Midbrain (tissue), 1 donor: ENCODE results near the gene CCDC60.
A peak's percentile ranks its signal among the peaks of the same experiment; 100 is the strongest.

Experiments used
- DNase-seq: peaks from one replicate; lab custom pipeline; 2025; lab: John Stamatoyannopoulos, UW

The CCDC60 gene

GRCh38 chr12:119384340-119384739 is 49.8 kb downstream of the CCDC60 start:
- DNase-seq, result no peak

- no peak for DNase-seq
Observed at GRCh38 chr12:119385659-119386058, 51.1 kb downstream of the CCDC60 start.

DNA sequence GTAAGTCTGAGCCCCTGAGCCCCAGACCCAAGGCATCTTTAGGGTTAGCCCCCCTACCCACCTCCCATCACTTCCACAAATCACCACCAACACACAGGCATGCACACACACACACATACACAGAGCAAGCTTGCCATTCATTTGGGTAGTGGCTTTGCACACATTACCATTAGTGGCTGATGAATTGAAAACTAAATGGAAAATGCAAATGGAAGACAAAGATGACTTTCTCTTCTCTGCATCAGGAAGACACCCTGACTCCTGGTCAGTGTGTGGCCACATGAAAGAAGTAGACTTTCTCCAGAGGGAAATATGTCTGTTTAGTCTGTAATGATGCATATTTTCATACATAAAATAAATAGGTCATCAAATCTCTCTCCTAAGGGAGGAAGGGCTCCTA is 55.2 kb downstream of the CCDC60 start:
- no peak for DNase-seq

GRCh38 chr12:119391673-119392072 is 57.1 kb downstream of the CCDC60 start:
- no peak for DNase-seq

GRCh38 chr12:119393677-119394076 is 59.1 kb downstream of the CCDC60 start:
- DNase-seq, result no peak

GRCh38 chr12:119397540-119397939 is 63.0 kb downstream of the CCDC60 start:
- DNase-seq, result no peak

- DNase-seq, result no peak
Observed at GRCh38 chr12:119398190-119398589, 63.7 kb downstream of the CCDC60 start.

- no peak for DNase-seq
Observed at GRCh38 chr12:119399301-119399700, 64.8 kb downstream of the CCDC60 start.

- no peak for DNase-seq
Observed at GRCh38 chr12:119406308-119406707, 71.8 kb downstream of the CCDC60 start.

DNA sequence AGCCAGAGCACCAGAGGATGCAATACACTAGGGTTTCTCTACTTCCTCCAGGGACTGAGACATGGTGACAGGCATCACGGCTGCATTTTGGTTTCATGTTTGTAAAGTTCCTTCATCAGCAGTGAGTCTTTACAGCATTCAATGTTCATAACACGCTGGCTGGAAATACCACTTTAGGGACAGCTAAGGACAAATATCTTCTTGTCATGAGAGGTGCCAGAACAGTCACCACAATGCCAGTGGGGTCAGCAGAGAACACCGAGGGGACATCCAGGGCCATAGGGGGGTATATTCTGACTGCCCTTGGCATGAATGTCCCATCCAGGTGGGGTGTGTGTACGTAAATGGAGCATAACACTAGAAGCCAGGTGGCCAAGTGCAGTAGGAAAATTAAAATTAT is 72.3 kb downstream of the CCDC60 start:
- DNase-seq, result no peak

- DNase-seq, result no peak
Observed at GRCh38 chr12:119409043-119409442, 74.5 kb downstream of the CCDC60 start.

DNA sequence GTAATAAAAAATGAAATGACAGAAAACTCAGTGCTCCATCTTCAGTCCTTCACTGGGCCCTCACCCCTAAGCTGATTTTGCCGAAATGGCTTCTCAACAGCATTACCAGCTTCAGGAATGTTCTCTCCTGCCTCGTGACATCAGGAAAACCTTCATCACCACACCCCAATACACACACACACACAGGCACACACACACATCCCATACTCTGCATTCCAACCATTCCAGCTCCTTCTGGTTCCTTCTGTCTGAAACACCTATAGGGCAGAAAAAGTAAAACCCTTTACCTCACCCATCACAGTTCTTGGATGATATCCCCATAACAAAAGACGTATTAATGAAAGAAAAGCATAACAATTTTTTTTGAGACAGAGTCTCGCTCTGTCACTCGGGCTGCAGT is 75.9 kb downstream of the CCDC60 start:
- no peak for DNase-seq

DNA sequence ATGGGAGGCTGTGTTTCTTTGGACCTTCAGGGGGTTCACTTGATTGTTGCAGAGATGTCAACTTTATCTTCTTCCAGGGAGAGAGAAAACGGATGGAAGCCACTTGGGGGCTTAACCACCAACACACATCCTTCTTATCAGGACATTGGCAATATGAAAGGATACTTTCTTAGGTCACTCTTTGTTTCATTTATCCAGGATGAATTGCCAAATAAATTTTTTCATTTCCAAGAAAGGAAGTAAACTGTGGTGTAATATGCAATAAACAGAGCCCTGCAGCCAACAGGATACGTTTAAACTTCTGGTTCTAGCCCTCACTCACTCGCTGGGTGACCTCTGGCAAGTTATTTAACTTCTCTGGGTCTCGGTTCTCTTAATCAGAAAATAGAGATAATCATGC is 77.8 kb downstream of the CCDC60 start:
- no peak for DNase-seq

DNA sequence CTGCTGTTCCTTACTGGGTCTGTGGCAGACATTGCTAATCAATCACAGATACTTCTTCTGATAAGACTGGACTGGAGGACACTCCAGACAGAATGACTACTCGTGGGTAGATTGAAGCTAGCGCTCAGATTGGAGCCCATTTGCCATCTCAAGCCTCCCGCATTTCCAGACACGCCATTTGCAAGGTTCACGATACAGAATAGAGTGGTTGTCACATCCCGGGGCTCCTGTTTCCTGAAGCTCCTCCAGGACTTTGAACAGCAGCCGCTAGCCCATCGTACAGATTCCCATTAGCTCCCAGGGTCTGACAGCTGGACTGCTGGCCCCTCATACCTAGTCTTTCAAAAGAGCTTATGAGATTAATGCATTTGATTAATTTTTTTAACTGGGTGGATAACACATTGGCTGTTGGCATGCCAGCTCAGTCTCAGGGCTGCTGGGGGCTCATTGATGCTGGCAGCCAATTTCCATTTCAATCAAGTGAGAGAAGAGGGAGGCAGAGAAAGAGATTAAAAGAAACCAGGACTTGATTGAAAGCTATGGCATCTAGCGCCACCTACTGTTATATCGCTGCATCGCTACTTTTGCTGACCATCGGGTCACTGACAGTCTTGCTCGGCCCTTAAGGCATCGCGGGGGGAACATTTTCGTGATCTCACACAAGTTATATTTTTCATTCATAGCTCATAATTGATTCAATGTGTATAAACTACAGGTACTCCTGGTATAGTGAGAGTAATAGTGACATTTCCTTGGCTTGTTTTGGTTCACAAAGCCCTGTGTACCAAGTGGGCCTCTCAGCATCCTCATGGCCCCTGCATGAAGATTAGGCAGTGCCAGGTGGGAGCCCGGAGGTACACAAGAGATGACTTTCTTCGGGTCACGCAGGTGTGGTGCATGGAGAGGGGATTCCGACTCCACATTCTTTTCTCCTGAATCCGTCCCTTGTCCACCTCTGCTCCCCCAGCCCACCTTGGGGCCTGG is 78.6 kb downstream of the CCDC60 start:
- peak; percentile 71 for DNase-seq

DNA sequence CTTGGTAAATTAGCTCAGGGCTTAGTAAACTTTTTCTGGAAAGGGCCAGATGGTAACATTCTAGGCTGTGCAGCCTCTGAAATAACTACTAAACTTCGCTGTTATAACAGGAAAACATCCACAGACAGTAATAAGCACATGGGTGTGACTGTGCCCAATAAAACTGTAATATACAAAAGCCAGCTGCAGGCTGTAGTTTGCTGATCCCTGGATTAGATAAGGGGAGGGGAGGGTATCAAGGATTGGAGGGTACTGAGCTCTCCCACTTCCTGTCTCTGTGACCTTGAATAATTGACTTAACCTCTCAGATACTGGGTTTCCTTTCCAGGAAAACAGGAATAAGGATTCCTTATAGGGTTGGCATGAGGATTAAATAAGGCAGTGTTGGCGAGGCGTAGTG is 81.2 kb downstream of the CCDC60 start:
- no peak for DNase-seq

DNA sequence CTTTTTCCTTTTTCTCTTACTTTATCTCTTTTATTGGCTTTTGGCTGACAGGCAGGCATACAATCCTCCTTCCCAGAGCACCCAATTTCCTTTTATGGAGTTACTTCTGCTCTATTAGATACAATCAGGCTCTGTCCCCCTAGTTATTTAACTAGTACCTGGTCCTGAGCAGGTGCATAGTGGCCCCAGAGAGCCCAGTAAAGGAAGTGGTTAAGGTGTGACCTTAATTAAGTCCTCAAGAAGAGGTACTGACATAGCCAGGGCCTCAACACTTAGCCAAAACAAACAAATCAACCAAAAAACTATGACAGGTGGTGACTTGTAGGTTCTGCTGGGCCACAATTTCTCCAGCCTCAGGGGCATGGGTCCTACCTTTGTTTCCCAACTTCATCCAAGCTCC is 82.9 kb downstream of the CCDC60 start:
- no peak for DNase-seq

GRCh38 chr12:119419381-119419780 is 84.9 kb downstream of the CCDC60 start:
- DNase-seq, result no peak

GRCh38 chr12:119423285-119423684 is 88.8 kb downstream of the CCDC60 start:
- DNase-seq, result no peak

GRCh38 chr12:119425623-119426022 is 91.1 kb downstream of the CCDC60 start:
- DNase-seq, result no peak

DNA sequence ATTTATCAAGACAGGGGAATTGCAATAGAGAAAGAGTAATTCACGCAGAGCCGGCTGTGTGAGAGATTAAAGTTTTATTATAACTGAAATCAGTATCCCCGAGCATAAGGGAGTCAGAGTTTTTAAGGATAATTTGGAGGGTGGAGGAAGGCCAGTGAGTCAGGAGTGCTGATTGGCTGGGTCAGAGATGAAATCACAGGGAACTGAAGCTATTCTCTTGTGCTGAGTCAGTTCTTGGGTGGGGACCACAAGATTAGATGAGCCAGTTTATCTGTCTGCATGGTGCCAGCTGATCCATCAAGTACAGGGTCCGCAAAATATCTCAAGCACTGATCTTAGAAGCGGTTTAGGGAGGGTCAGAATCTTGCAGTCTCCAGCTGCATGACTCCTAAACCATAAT is 96.6 kb downstream of the CCDC60 start:
- DNase-seq, result no peak

- DNase-seq, result no peak
Observed at GRCh38 chr12:119432949-119433348, 98.4 kb downstream of the CCDC60 start.

DNA sequence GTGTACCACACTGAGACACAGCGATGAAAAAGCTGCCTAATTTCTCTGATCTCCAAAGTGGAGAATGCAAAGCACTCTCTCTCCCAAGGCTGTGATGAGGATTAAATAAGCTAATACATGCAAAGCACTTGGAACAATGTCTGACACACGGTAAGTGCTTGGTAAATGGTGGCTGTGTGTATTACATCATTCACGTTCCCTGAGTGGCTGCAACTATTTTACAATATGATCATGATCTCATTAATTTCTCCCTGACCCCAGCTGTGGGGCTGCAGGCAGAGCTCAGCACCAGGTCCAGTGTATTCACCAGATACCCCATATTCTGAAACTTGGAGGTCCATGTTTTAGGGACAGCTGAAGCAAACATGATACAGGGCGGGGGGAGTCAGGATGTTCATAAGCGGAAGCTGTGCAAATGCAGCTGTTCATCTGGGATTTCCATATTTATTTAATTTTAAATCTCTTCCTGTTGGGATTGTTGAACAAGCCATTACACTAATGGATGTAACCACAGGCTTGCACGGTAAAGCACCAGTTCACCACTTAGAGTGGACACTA is 106.4 kb downstream of the CCDC60 start:
- DNase-seq, result no peak

DNA sequence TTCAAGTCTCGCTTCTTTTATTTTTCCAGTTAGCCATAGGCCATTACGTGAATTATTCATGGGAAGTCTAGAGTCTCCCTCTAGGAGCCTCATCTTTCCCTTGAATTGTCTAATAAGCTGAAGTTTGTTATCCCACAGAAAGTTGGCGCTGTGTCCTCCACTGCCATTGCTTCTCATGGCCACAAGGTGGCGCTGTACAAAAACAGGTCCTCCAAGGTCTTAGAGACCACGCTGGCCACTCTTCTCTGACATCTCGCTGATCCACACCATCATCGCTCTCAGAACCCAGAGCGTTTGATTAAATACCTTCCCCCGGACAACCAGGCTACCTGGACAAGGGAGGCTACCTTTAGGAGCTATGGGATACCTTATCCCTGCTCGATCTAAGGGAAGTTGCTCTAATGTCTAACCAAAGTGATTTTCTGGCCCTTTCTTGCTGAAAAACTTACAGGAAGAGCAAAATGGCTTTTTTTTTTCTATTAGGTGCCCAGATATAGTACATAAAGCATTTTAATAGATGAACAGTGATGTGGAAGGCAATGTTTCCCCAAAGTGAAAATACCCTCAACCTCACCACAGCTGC is 110.0 kb downstream of the CCDC60 start:
- peak; percentile 15 for DNase-seq
